Activated CD8-positive, alpha-beta memory T cell treated with anti-CD3 and anti-CD28 coated beads for 4 hours (primary cell): ENCODE results near the gene MUL1.
"Not testable (repeated sequence)": the region's sequence is repeated elsewhere in the genome, so short reads cannot be mapped to it uniquely, and the experiment has no call there.

ENCODE experiments used
- DNase-seq, 2 donors: peaks; one replicate each; pipeline ENCODE4 v3.0.0-alpha.2; 2020; ENCODE audit warnings: low read depth in 2 of 2

The MUL1 gene

GRCh38 chr1:20507564-20508410, at the start of gene MUL1:
Gene MUL1 (minus strand): TSS chr1:20508151. CDS start chr1:20508024, 127 bp downstream.
- DNase-seq: peak; percentile 87 to 91

- DNase-seq: no peak
Observed at GRCh38 chr1:20555758-20556120, 47.8 kb upstream of the MUL1 start.

- DNase-seq: no peak
Observed at GRCh38 chr1:20555025-20555757, 47.2 kb upstream of the MUL1 start.

GRCh38 chr1:20552728-20553445, 44.9 kb upstream of the MUL1 start:
- DNase-seq: no peak

- DNase-seq: no peak
Observed at GRCh38 chr1:20551945-20552727, 44.2 kb upstream of the MUL1 start, which contains the start of gene FAM43B. Gene FAM43B (plus strand): TSS chr1:20552573. CDS start chr1:20552974, 401 bp downstream.

GRCh38 chr1:20551161-20551560, 43.2 kb upstream of the MUL1 start:
- DNase-seq: no peak

- no peak for DNase-seq
Observed at GRCh38 chr1:20546637-20547036, 38.7 kb upstream of the MUL1 start.

- no peak for DNase-seq
Observed at GRCh38 chr1:20540281-20540680, 32.3 kb upstream of the MUL1 start.

GRCh38 chr1:20538760-20539551, 31.0 kb upstream of the MUL1 start:
- DNase-seq: no peak

GRCh38 chr1:20538227-20538626, 30.3 kb upstream of the MUL1 start:
- DNase-seq: no peak

GRCh38 chr1:20534659-20535417, 26.9 kb upstream of the MUL1 start:
- no peak for DNase-seq

GRCh38 chr1:20533635-20534034, 25.7 kb upstream of the MUL1 start:
- DNase-seq: no peak

- no peak for DNase-seq
Observed at GRCh38 chr1:20530901-20531300, 22.9 kb upstream of the MUL1 start.

GRCh38 chr1:20530306-20530705, 22.4 kb upstream of the MUL1 start:
- no peak for DNase-seq

GRCh38 chr1:20528221-20528620, 20.3 kb upstream of the MUL1 start:
- DNase-seq: no peak

GRCh38 chr1:20526267-20526666, 18.3 kb upstream of the MUL1 start:
- no peak for DNase-seq

GRCh38 chr1:20521960-20522861, 14.3 kb upstream of the MUL1 start:
- peak; percentile 36 to 40 for DNase-seq

- DNase-seq: not testable (repeated sequence)
Observed at GRCh38 chr1:20519609-20520262, 11.8 kb upstream of the MUL1 start.
